HG02588 (cell line): ENCODE data around the gene FECH.
"Not testable (repeated sequence)": the region's sequence is repeated elsewhere in the genome, so short reads cannot be mapped to it uniquely, and the experiment has no call there.

Source experiments
- ATAC-seq: cut with Tn5 transposase; IDR thresholded peaks from one replicate; pipeline ENCODE4 v1.9.1; 2021; ENCODE audit warnings: mild to moderate bottlenecking, moderate library complexity; ENCODE audit not compliant: unreplicated experiment

FECH gene, protein sequence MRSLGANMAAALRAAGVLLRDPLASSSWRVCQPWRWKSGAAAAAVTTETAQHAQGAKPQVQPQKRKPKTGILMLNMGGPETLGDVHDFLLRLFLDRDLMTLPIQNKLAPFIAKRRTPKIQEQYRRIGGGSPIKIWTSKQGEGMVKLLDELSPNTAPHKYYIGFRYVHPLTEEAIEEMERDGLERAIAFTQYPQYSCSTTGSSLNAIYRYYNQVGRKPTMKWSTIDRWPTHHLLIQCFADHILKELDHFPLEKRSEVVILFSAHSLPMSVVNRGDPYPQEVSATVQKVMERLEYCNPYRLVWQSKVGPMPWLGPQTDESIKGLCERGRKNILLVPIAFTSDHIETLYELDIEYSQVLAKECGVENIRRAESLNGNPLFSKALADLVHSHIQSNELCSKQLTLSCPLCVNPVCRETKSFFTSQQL

GRCh38 chr18:57586251-57587049 is at the start of gene FECH:
FECH (minus strand) TSS chr18:57586702; CDS start chr18:57586620, 82 bp downstream.
- peak; percentile 95 for ATAC-seq

DNA sequence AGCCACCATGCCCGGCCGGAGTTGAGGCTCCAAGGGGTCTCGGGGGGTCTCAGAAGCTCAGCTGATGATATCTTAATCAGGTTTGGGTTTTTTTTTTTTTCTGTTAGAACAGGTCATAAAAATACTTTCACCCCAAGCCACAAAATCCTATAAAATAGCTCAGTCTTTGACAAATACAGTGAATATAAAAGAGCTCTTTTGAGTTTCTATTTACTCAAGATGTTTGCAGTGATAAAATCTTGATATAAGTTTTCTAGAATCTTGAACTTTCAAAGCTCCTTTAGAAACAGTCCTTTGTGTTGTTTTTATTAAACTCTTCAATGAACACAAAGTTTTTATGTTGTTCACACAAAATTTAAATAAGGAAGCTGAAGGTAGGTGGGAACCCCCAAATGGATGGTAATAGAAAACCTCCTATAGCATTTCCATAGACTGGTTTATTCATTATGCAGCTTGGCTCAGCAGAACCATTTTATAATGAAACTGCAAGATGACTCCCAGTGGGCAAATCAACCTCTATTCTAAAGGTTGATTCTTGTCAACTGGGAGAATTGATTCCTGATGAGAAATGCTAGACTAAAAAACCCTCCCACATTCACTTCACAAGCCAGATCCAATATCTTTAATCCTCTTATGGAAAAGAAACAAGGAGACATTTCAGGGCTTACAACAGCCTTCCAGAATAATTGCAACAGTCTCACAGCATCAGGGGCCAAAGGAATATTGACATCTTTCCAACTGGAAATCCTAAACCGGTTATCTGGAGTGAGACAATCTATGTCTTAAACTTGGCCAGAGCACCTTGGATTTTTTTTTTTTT is 48.7 kb upstream of the FECH start:
- no peak for ATAC-seq

DNA sequence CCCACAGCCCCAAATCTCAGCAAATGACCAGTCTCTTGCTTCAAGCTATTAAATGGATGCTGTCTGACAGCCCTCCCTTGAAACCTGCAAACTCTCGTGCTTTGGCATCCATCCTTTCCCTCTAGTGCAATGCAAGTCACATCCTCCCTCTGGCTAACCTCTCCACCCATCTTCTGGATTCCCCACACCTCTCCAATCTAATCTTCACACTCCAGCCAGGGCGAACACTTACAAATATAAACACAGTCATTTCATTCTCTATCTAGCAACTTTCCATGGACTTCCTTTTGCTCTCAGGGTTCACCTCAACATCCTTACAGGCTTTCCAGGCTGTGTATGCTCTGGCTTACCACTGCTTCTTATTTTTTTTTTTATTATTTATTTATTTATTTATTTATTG is 45.2 kb upstream of the FECH start:
- no peak for ATAC-seq

DNA sequence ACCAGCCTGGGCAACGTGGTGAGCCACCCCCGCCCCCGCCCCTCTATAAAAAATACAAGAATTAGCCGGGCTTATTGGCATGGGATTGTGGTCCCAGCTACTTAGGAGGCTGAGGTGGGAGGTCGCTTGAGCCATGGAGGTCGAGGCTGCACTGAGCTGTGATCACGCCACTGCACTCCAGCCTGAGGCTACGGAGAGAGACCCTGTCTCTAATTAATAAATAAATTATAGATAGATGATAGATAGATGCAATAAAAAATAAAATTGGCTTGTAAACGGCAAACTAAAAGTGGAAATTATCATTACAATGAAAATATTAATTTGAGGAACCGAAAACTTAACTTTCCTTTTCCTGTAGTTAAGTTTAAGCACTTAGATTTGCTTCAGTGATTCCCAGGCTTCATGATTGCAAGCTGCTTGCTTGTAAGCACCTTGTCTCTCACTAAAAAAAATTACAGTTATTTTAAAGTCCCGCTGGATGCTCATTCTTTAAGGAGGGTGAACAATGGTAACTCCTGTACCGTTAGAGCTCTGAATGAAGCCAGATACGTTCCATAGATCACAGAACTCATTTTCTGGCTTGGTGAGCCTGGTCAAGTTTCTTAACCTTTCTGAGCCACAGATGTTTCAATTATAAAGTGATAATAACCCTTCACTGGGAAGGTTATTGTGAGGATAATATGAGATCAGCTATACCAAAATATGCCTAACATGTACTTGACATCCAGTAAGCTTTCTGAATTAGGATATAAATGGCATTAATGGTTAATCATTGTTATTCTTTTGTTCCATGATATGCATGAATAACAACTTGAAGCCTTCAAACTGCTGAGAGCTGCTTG is 44.5 kb upstream of the FECH start:
- ATAC-seq = no peak

GRCh38 chr18:57630002-57630753 is 43.7 kb upstream of the FECH start:
- ATAC-seq = peak; percentile 93

GRCh38 chr18:57629422-57629821 is 42.9 kb upstream of the FECH start:
- ATAC-seq = no peak

DNA sequence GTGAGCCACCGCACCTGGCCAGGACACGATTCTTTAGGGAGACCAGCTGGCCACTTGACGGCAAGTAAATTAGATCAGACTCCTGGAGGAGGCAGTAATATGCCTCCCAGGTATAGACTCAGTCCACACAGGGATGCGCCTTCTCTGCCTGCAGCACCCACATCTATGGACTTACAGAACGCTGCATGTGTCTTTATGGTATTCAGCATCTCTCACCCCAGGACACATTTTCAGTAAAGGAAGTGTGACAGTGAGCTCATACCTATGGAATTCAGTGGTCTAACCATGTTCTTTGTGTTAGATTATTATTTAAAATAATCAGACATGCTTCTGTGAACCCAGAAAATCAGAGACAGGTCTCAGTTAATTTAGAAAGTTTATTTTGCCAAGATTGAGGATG is 41.0 kb upstream of the FECH start:
- ATAC-seq = no peak

DNA sequence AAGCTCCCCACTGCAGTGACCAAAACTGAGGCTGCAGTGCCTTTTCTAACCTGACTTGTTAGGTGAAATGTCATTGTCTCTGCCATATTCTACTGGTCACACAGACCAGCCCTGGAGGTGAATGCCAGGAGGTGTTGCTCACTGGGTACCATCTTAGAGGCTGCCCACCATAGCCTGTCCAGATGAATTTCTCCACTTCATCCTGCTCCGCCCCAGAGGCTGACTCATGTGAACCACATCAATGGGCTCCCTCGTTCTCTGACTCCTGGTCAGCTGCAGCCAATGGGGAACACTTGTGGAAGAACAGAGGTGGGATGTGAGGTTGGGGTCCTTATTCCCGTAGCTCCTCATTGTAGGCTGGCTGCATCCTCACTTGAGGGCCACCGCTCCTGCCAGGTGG is 38.5 kb upstream of the FECH start:
- ATAC-seq = no peak

DNA sequence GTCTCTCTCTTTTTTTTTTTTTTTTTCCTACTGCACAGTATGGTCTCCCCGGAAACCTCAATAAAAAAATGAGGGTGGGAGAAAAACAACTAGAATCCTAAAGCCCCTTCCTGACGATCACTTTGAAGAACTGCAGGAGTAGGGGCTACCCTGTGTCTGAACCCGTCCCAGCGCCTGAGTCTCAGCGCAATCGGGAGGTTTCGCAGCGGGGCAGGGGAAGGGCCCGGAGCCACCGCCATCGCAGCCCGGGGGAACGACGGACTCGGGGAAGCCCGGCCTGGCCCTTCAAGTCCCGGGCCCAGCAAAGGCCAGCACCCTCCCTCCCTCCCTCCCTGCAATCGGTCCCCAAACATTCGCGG is 34.7 kb upstream of the FECH start:
- ATAC-seq = peak; percentile 12

DNA sequence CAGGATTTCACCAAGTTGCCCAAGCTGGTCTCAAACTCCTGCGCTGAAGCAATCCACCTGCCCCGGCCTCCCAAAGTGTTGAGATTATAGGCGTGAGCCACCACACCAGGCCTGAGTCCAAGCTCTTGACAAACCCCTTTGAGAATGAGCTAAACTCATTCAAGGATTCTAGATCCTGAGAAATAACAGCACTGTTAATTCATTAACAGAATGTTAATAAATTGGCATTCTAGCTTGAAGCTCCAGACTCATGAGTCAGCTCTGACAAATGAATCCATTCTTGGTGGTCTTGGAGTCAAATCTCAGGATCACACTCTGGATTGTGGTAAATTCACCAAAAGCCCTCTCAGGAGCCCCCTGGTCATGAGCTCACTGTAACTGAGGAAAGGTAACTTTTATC is 33.4 kb upstream of the FECH start:
- no peak for ATAC-seq

DNA sequence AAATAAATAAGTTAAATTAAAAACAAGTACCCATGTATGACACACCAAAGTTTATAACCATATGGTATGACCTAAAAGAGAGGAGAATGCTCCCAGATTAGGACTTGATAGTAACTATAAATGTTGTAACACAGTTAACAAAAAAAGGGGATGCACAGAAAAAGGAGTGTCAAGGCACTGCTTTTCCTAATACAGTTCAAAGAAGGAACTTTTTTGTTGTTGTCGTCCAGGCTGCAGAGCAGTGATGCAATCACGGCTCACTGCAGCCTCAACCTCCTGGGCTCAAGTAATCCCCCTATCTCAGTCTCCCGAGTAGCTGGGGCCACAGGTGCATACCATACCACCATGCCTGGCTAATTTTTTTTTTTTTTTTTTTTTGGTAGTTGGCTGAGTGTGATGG is 32.4 kb upstream of the FECH start:
- ATAC-seq = no peak

GRCh38 chr18:57603871-57604270 is 17.4 kb upstream of the FECH start:
- no peak for ATAC-seq

GRCh38 chr18:57595347-57595746 is 8.8 kb upstream of the FECH start:
- ATAC-seq = no peak

GRCh38 chr18:57592716-57593115 is 6.2 kb upstream of the FECH start:
- ATAC-seq = not testable (repeated sequence)

GRCh38 chr18:57589161-57589560 is 2.7 kb upstream of the FECH start:
- no peak for ATAC-seq

GRCh38 chr18:57587098-57587661 is 678 bp upstream of the FECH start:
- ATAC-seq = no peak

GRCh38 chr18:57585855-57586250 is 649 bp downstream of the FECH start:
- ATAC-seq = no peak

- ATAC-seq = no peak
These were observed 1.1 kb downstream of the FECH start for GRCh38 chr18:57585421-57585820.

GRCh38 chr18:57584444-57584843 is 2.1 kb downstream of the FECH start:
- ATAC-seq = no peak
